GM18505 (cell line): ENCODE data around the gene TTLL13.

Experiments
- ATAC-seq: cut with Tn5 transposase; IDR thresholded peaks from one replicate; pipeline ENCODE4 v1.9.1; 2021; ENCODE audit not compliant: unreplicated experiment
- POLR2A ChIP-seq: IDR thresholded peaks from 4 replicates; pipeline ENCODE4 v1.6.1; 2011; ENCODE audit warnings: borderline replicate concordance; ENCODE audit not compliant: insufficient read depth, insufficient read length; ENCODE audit errors: extremely low read depth

The TTLL13 gene

GRCh38 chr15:90210593-90210992 lies 38.8 kb upstream of the TTLL13 start:
- no peak for TF ChIP-seq POLR2A
- no peak for ATAC-seq

- TF ChIP-seq POLR2A = no peak
- no peak for ATAC-seq
Observed at GRCh38 chr15:90211009-90211408, 38.3 kb upstream of the TTLL13 start.

- ATAC-seq = no peak
- no peak for TF ChIP-seq POLR2A
Observed at GRCh38 chr15:90211440-90212143, 37.8 kb upstream of the TTLL13 start.

GRCh38 chr15:90212221-90213098 lies 36.9 kb upstream of the TTLL13 start:
- ATAC-seq = no peak
- TF ChIP-seq POLR2A = no peak

- no peak for TF ChIP-seq POLR2A
Observed at GRCh38 chr15:90213122-90213817, 36.1 kb upstream of the TTLL13 start.

GRCh38 chr15:90213818-90214204 lies 35.5 kb upstream of the TTLL13 start:
- ATAC-seq = no peak
- TF ChIP-seq POLR2A = no peak

More at GRCh38 chr15:90213122-90213817, 36.1 kb upstream of the TTLL13 start:
- ATAC-seq = no peak

GRCh38 chr15:90214553-90215196 lies 34.7 kb upstream of the TTLL13 start:
- ATAC-seq = no peak
- TF ChIP-seq POLR2A = no peak

GRCh38 chr15:90217671-90218394 lies 31.5 kb upstream of the TTLL13 start:
- ATAC-seq = no peak
- no peak for TF ChIP-seq POLR2A

GRCh38 chr15:90219421-90220141 lies 29.8 kb upstream of the TTLL13 start:
- ATAC-seq = no peak
- no peak for TF ChIP-seq POLR2A

- ATAC-seq = no peak
- no peak for TF ChIP-seq POLR2A
Observed at GRCh38 chr15:90221246-90221900, 28.0 kb upstream of the TTLL13 start.

- no peak for TF ChIP-seq POLR2A
- ATAC-seq = no peak
Observed at GRCh38 chr15:90222547-90222946, 26.8 kb upstream of the TTLL13 start.
